IMR-90 (cell line): ENCODE results near the gene BSPH1.

Experiments
- BHLHE40 ChIP-seq: fragments of 150-350 bp; IDR thresholded peaks from 2 replicates; pipeline ENCODE4 v1.6.1; 2016; ENCODE audit warnings: mild to moderate bottlenecking, low read depth, low read length
- CTCF ChIP-seq: conservative IDR thresholded peaks from 2 replicates; pipeline ENCODE4 v1.5.1; 2012; ENCODE audit warnings: mild to moderate bottlenecking, low read depth, low read length, improper control_type of control experiment
- ELK1 ChIP-seq: fragments of 150-350 bp; IDR thresholded peaks from 2 replicates; pipeline ENCODE4 v1.6.1; 2016; ENCODE audit warnings: low read depth, mild to moderate bottlenecking, low read length, moderate library complexity, borderline replicate concordance
- MXI1 ChIP-seq: IDR thresholded peaks from 2 replicates; pipeline ENCODE4 v1.6.1; 2012; ENCODE audit warnings: low read depth, mild to moderate bottlenecking, low read length, moderate library complexity, borderline replicate concordance
- POLR2A ChIP-seq: IDR thresholded peaks from 2 replicates; pipeline ENCODE4 v1.6.1; 2012; ENCODE audit warnings: mild to moderate bottlenecking, low read depth, low read length
- RAD21 ChIP-seq: IDR thresholded peaks from 2 replicates; pipeline ENCODE4 v1.6.1; 2012; ENCODE audit warnings: low read length, improper control_type of control experiment
- SMC3 ChIP-seq: fragments of 150-350 bp; IDR thresholded peaks from 2 replicates; pipeline ENCODE4 v1.6.1; 2016; ENCODE audit warnings: low read depth, mild to moderate bottlenecking, antibody characterized with exemption, low read length, moderate library complexity
- USF2 ChIP-seq: fragments of 150-350 bp; IDR thresholded peaks from 2 replicates; pipeline ENCODE4 v1.6.1; 2017; ENCODE audit warnings: mild to moderate bottlenecking, antibody characterized with exemption, low read length, low read depth

GRCh38 chr19:48020686-48021085 lies 28.7 kb upstream of the BSPH1 start:
- TF ChIP-seq USF2 (no peak), CTCF (no peak), POLR2A (no peak), MXI1 (no peak), ELK1 (no peak), SMC3 (no peak), BHLHE40 (no peak), RAD21 (no peak)
